ENCODE results near the gene CST4. TPM values are rescaled to one million over a fixed set of nuclear protein-coding genes. Genes with fewer than 3 reads are reported as not detected.
"Not testable (repeated sequence)": the region's sequence is repeated elsewhere in the genome, so short reads cannot be mapped to it uniquely, and the experiment has no call there.

Gene CST4
- total and polyA plus RNA-seq, 2 experiments from 2014 or later = 0.23 TPM; not detected in 1

DNA sequence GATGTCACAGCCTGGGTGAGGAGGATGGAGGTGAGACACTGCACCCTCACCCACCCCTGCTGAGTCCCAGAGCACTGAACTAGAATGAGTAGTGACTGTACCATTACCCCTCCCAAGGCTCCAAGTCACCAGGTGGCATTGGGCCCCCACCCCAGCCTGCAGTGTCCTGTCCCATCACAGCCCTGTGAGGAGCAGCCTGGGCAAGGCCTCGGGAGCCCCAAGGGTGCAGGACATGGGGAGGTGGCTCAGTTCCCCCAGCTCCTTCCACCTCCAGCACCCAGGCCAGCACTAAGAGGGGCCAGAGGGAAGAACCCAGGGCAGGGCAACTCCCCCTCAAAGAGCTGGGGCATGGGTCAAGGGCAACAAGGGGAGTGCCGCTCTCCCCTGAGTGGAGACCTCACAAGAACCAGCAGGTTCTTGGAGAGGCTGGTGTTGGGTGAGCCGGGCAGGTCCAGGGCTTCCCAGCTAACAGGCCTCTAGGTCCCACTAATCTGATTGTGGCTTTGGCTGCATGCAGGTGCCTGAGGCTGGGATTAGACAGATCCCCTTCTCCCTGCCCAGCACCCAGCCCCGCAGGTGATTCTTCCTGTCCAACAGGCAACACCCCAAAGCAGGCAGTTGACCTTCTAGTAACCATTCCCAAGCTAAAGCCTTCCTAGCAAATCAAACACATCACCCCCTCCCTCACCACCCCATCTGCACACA is 2.6 kb downstream of the CST4 start:
- no peaks in the 10 kb centered on the region for H3K36me3 ChIP-seq (replicated peaks; ENCODE audit: insufficient read depth, low read depth)
- DNase-seq (ENCODE audit: low spot score) = no peak
- H3K4me3 ChIP-seq = no peak overlapping the region
- TF ChIP-seq EZH2 (IDR thresholded peaks at IDR 0.05; ENCODE audit: borderline replicate concordance) (no peak), EZH2phosphoT487 (IDR thresholded peaks at IDR 0.05; ENCODE audit: low read depth, severe bottlenecking, unreplicated experiment) (no peak)
- TF ChIP-seq, protein P1, sequence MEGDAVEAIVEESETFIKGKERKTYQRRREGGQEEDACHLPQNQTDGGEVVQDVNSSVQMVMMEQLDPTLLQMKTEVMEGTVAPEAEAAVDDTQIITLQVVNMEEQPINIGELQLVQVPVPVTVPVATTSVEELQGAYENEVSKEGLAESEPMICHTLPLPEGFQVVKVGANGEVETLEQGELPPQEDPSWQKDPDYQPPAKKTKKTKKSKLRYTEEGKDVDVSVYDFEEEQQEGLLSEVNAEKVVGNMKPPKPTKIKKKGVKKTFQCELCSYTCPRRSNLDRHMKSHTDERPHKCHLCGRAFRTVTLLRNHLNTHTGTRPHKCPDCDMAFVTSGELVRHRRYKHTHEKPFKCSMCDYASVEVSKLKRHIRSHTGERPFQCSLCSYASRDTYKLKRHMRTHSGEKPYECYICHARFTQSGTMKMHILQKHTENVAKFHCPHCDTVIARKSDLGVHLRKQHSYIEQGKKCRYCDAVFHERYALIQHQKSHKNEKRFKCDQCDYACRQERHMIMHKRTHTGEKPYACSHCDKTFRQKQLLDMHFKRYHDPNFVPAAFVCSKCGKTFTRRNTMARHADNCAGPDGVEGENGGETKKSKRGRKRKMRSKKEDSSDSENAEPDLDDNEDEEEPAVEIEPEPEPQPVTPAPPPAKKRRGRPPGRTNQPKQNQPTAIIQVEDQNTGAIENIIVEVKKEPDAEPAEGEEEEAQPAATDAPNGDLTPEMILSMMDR (IDR thresholded peaks at IDR 0.05; ENCODE audit: poor library complexity) = no peak
- no peak overlapping the region for H2AFZ ChIP-seq
- H3K27ac ChIP-seq = no peak overlapping the region
- H3K9me3 ChIP-seq (ENCODE audit: low read depth) = no peaks in the 10 kb centered on the region
- H3K4me2 ChIP-seq = no peak overlapping the region
- no peaks in the 10 kb centered on the region for H3K79me2 ChIP-seq
- H3K4me1 ChIP-seq (ENCODE audit: insufficient read depth) = no peaks in the 10 kb centered on the region
- no peaks in the 10 kb centered on the region for H4K20me1 ChIP-seq (ENCODE audit: insufficient read depth, poor library complexity, severe bottlenecking)
- 77% methylated on average over 4 of the region's 4 CpGs for WGBS (ENCODE audit: low lambda C conversion rate, missing lambda C conversion rate)
- H3K27me3 ChIP-seq = no peaks in the 10 kb centered on the region
- no peaks in the 10 kb centered on the region for H3K9me2 ChIP-seq (replicated peaks; ENCODE audit: insufficient read depth)

DNA sequence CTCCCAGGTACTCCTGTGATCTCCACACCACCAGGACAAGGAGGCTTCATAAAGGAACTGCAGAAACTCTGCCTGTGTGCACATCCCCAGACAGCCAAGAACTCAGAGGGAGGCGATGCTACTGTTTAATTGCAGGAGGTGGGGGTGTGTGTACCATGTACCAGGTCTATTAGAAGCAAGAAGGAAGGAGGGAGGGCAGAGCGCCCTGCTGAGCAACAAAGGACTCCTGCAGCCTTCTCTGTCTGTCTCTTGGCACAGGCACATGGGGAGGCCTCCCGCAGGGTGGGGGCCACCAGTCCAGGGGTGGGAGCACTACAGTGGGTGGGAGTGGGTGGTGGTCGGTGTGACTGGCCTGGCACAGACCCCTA is 3.3 kb downstream of the CST4 start:
- not testable (repeated sequence) for H3K27me3 ChIP-seq; H2AFZ ChIP-seq; H3K9me3 ChIP-seq (ENCODE audit: low read depth); H3K4me1 ChIP-seq (ENCODE audit: insufficient read depth); H3K36me3 ChIP-seq (replicated peaks; ENCODE audit: insufficient read depth, low read depth); H4K20me1 ChIP-seq (ENCODE audit: insufficient read depth, poor library complexity, severe bottlenecking); H3K4me3 ChIP-seq; H3K79me2 ChIP-seq; H3K4me2 ChIP-seq; H3K27ac ChIP-seq; DNase-seq (ENCODE audit: low spot score); H3K9me2 ChIP-seq (replicated peaks; ENCODE audit: insufficient read depth)
- 83% methylated on average over 4 of the region's 4 CpGs for WGBS (ENCODE audit: low lambda C conversion rate, missing lambda C conversion rate)

DNA sequence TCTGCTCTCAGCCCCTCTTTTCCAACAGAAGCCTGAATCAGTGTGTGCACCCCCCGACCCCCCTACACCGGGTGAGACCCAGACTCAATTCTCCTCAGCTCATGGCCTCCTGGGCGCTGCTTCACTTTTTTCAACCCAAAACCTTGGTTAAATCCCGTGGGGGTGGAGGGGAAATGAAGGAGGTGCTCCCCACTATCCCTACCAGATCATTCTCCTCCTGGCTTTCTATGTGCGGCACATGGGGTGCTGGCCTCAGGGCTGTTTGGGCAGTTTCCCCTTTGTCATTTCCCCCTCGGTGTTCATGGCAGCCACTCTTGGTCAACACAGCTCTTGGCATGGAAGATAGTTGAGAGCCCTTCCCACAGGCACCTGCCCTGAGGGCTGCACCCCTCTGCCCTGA is 4.6 kb downstream of the CST4 start:
- Histone ChIP-seq H4K20me1 (ENCODE audit: insufficient read depth, poor library complexity, severe bottlenecking) (no peaks in the 10 kb centered on the region), H3K4me3 (no peak overlapping the region), H3K4me1 (ENCODE audit: insufficient read depth) (no peaks in the 10 kb centered on the region), H3K9me3 (ENCODE audit: low read depth) (no peaks in the 10 kb centered on the region), H3K79me2 (no peaks in the 10 kb centered on the region), H3K4me2 (no peak overlapping the region), H3K27me3 (no peaks in the 10 kb centered on the region), H3K27ac (no peak overlapping the region), H3K9me2 (replicated peaks; ENCODE audit: insufficient read depth) (no peaks in the 10 kb centered on the region), H2AFZ (no peak overlapping the region), H3K36me3 (replicated peaks; ENCODE audit: insufficient read depth, low read depth) (no peaks in the 10 kb centered on the region)
- 92% methylated on average over 6 of the region's 6 CpGs for WGBS (ENCODE audit: low lambda C conversion rate, missing lambda C conversion rate)
- no peak for TF ChIP-seq EZH2phosphoT487 (IDR thresholded peaks at IDR 0.05; ENCODE audit: low read depth, severe bottlenecking, unreplicated experiment)
- TF ChIP-seq EZH2 (IDR thresholded peaks at IDR 0.05; ENCODE audit: borderline replicate concordance) = no peak
- TF ChIP-seq, protein P1 (IDR thresholded peaks at IDR 0.05; ENCODE audit: poor library complexity) = no peak
- DNase-seq (ENCODE audit: low spot score) = no peak

DNA sequence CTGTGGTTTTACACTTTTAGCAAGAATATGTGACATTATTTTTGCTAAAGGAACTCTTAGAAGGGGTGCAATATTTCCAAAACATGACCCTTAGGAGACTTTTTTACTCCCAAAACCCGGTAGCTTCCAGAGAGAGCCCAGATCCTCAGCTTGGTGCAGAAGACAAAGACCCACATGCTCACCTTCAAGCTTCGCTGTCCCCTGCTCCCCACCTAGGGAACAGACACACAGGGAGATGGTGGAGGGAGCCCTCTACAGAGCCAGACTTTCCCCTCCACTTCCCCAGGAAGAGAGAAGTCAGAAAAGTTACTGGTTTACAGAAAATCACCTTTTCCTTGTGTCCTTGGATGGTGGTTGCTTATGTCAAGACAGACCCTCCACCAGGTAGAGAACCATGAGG is 5.0 kb downstream of the CST4 start:
- no peak overlapping the region for H3K4me2 ChIP-seq
- no peaks in the 10 kb centered on the region for H3K27me3 ChIP-seq
- WGBS (ENCODE audit: low lambda C conversion rate, missing lambda C conversion rate) = 95% methylated on average over 2 of the region's 2 CpGs
- no peak overlapping the region for H3K27ac ChIP-seq
- H3K9me2 ChIP-seq (replicated peaks; ENCODE audit: insufficient read depth) = no peaks in the 10 kb centered on the region
- no peaks in the 10 kb centered on the region for H3K4me1 ChIP-seq (ENCODE audit: insufficient read depth)
- H4K20me1 ChIP-seq (ENCODE audit: insufficient read depth, poor library complexity, severe bottlenecking) = no peaks in the 10 kb centered on the region
- no peak for TF ChIP-seq EZH2 (IDR thresholded peaks at IDR 0.05; ENCODE audit: borderline replicate concordance)
- TF ChIP-seq, protein P1 (IDR thresholded peaks at IDR 0.05; ENCODE audit: poor library complexity) = no peak
- TF ChIP-seq EZH2phosphoT487 (IDR thresholded peaks at IDR 0.05; ENCODE audit: low read depth, severe bottlenecking, unreplicated experiment) = no peak
- no peak overlapping the region for H3K4me3 ChIP-seq
- no peak for DNase-seq (ENCODE audit: low spot score)
- H3K79me2 ChIP-seq = no peaks in the 10 kb centered on the region
- no peaks in the 10 kb centered on the region for H3K9me3 ChIP-seq (ENCODE audit: low read depth)
- H3K36me3 ChIP-seq (replicated peaks; ENCODE audit: insufficient read depth, low read depth) = no peaks in the 10 kb centered on the region
- no peak overlapping the region for H2AFZ ChIP-seq

Data from hepatocyte (in vitro differentiated cells).